Fibroblast of lung (primary cell): ENCODE results near the gene FDX1. TPM values are rescaled to one million over a fixed set of nuclear protein-coding genes. Genes with fewer than 3 reads are reported as not detected.
A peak's percentile ranks its signal among the peaks of the same experiment; 100 is the strongest.

Source experiments
- DNase-seq, 2 donors: peaks; one replicate each; pipeline versions ENCODE4 v3.0.0 to v3.0.0-alpha.2; 2010; ENCODE audit warnings: low read depth in 2 of 2
- H2AFZ ChIP-seq: 2 replicates; pipeline ENCODE4 v1.5.1; 2012; ENCODE audit warnings: low read length, control low read depth, inconsistent platforms
- H3K27ac ChIP-seq: 2 replicates; pipeline ENCODE4 v1.5.1; 2011; ENCODE audit warnings: low read length, control low read depth; ENCODE audit not compliant: insufficient read depth
- H3K27me3 ChIP-seq: 2 replicates; pipeline ENCODE4 v1.5.1; 2011; ENCODE audit warnings: mild to moderate bottlenecking, low read length; ENCODE audit not compliant: control insufficient read depth, insufficient read depth
- H3K36me3 ChIP-seq: 2 replicates; pipeline ENCODE4 v1.5.1; 2011; ENCODE audit warnings: low read length; ENCODE audit not compliant: control insufficient read depth, insufficient read depth
- H3K4me1 ChIP-seq: 2 replicates; pipeline ENCODE4 v1.5.1; 2011; ENCODE audit warnings: low read length; ENCODE audit not compliant: control insufficient read depth, insufficient read depth; ENCODE audit errors: extremely low read depth
- H3K4me2 ChIP-seq: 2 replicates; pipeline ENCODE4 v1.5.1; 2011; ENCODE audit warnings: low read length, control low read depth; ENCODE audit not compliant: insufficient read depth; ENCODE audit errors: extremely low read depth
- H3K4me3 ChIP-seq, 4 experiments: fragments of 200-600 bp in 1 of 4; sonication (generic) in 1 of 4; replicated peaks in 1 of 4; 2 replicates each; pipeline ENCODE4 v1.5.1; 2011 to 2016; ENCODE audit warnings: low read length in 4 of 4, low read depth in 3 of 4, mild to moderate bottlenecking in 3 of 4, control low read depth in 2 of 4, inconsistent platforms in 1 of 4, mixed read lengths in 1 of 4; ENCODE audit not compliant: insufficient read depth in 1 of 4; ENCODE audit errors: control extremely low read depth in 1 of 4
- H3K79me2 ChIP-seq: 2 replicates; pipeline ENCODE4 v1.5.1; 2012; ENCODE audit warnings: mild to moderate bottlenecking, low read length, inconsistent platforms; ENCODE audit not compliant: control insufficient read depth, insufficient read depth
- H3K9ac ChIP-seq: 2 replicates; pipeline ENCODE4 v1.5.1; 2011; ENCODE audit warnings: mild to moderate bottlenecking, low read length, control low read depth; ENCODE audit not compliant: insufficient read depth
- H3K9me3 ChIP-seq: 2 replicates; pipeline ENCODE4 v1.5.1; 2012; ENCODE audit warnings: low read depth, low read length; ENCODE audit not compliant: control insufficient read depth, insufficient read depth
- H4K20me1 ChIP-seq: 2 replicates; pipeline ENCODE4 v1.5.1; 2011; ENCODE audit warnings: low read length; ENCODE audit not compliant: control insufficient read depth, insufficient read depth; ENCODE audit errors: extremely low read depth
- CTCF ChIP-seq, 2 donors: IDR thresholded peaks in 1 of 2; conservative IDR thresholded peaks in 1 of 2; 1 replicate in 1 of 2; 2 replicates in 1 of 2; pipeline ENCODE4 v1.5.1; 2011 to 2012; ENCODE audit warnings: low read length in 2 of 2, control low read depth in 1 of 2, inconsistent platforms in 1 of 2, low read depth in 1 of 2, mild to moderate bottlenecking in 1 of 2
- EZH2 ChIP-seq: IDR thresholded peaks from 2 replicates; pipeline ENCODE4 v1.5.1; 2012; ENCODE audit warnings: low read length, control low read depth, mild to moderate bottlenecking; ENCODE audit errors: missing control alignments
- polyA plus RNA-seq, 2 donors: library from polyadenylated mRNA; depleted of rRNA in 1 of 2; stranded (reverse) in 1 of 2; unstranded in 1 of 2; fragments of >200 nt; gene quantifications; 2 replicates each; pipeline ENCODE4 v1.2.1, GENCODE V29; 2011 to 2012; ENCODE audit warnings: missing spikeins in 1 of 2
- total RNA-seq: library from RNA; depleted of rRNA; stranded (reverse); fragments of >200 nt; gene quantifications from 2 replicates; pipeline ENCODE4 v1.2.1, GENCODE V29; 2014

FDX1 gene
- total and polyA plus RNA-seq, 2 donors (not counting 1 experiment from before 2014, with no cell fraction given) = 8.3 to 11.4 TPM

GRCh38 chr11:110474578-110474977 lies 44.8 kb downstream of the FDX1 start:
- Histone ChIP-seq H3K9me3 (no peaks in the 10 kb centered on the region), H2AFZ (no peak overlapping the region), H3K4me1 (peaks cover 9% of the 10 kb centered on the region), H3K79me2 (no peaks in the 10 kb centered on the region), H3K36me3 (no peaks in the 10 kb centered on the region), H3K27ac (no peak overlapping the region), H3K27me3 (no peaks in the 10 kb centered on the region), H4K20me1 (no peaks in the 10 kb centered on the region), H3K4me3 (no peak overlapping the region), H3K9ac (no peak overlapping the region), H3K4me2 (no peak overlapping the region)
- no peak for DNase-seq
- TF ChIP-seq CTCF (conservative IDR thresholded peaks at IDR 0.05 in 1 of 2, IDR thresholded peaks at IDR 0.05 in 1 of 2; ENCODE audit: low read depth in 1 of 2, low read length in 2 of 2) (no peak), EZH2 (no peak)

DNA sequence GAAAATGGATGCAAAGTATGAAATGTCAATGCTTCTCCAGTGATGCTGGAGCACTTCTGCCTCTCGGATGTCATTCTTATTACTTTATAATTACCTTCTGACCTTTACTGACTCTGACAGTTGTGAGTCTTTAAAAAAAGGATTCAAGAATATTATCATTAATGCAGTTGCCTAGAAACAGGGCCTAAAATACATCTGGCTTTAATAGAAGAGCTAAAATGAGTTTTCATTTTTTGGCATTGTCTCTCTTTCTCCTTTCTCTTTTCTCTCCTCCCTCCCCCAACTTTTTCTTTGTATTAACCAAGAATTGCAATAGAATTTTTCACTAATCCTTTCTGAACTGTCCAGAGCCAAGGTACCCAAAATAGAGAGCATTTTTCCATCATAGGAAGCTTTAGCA lies 45.9 kb downstream of the FDX1 start:
- no peak overlapping the region for H3K27ac ChIP-seq
- no peaks in the 10 kb centered on the region for H3K36me3 ChIP-seq
- no peaks in the 10 kb centered on the region for H3K79me2 ChIP-seq
- no peak overlapping the region for H3K4me3 ChIP-seq
- no peak for DNase-seq
- peaks cover 9% of the 10 kb centered on the region for H3K4me1 ChIP-seq
- H3K27me3 ChIP-seq = no peaks in the 10 kb centered on the region
- H2AFZ ChIP-seq = no peak overlapping the region
- TF ChIP-seq CTCF (conservative IDR thresholded peaks at IDR 0.05 in 1 of 2, IDR thresholded peaks at IDR 0.05 in 1 of 2; ENCODE audit: low read depth in 1 of 2, low read length in 2 of 2) (no peak), EZH2 (no peak)
- H3K4me2 ChIP-seq = no peak overlapping the region
- no peaks in the 10 kb centered on the region for H4K20me1 ChIP-seq
- H3K9me3 ChIP-seq = no peaks in the 10 kb centered on the region
- no peak overlapping the region for H3K9ac ChIP-seq

GRCh38 chr11:110478410-110478809 lies 48.7 kb downstream of the FDX1 start:
- TF ChIP-seq EZH2 (no peak), CTCF (conservative IDR thresholded peaks at IDR 0.05 in 1 of 2, IDR thresholded peaks at IDR 0.05 in 1 of 2; ENCODE audit: low read depth in 1 of 2, low read length in 2 of 2) (peak in 1 of 2 donors; percentile 22)
- Histone ChIP-seq H3K36me3 (no peaks in the 10 kb centered on the region), H3K79me2 (no peaks in the 10 kb centered on the region), H3K27ac (no peak overlapping the region), H4K20me1 (no peaks in the 10 kb centered on the region), H3K27me3 (no peaks in the 10 kb centered on the region), H3K4me2 (no peak overlapping the region), H3K4me3 (no peak overlapping the region), H3K9ac (no peak overlapping the region), H3K4me1 (peaks cover under 1% of the 10 kb centered on the region), H2AFZ (no peak overlapping the region), H3K9me3 (no peaks in the 10 kb centered on the region)
- no peak for DNase-seq
